ENCODE measurements around the gene TUBA1C. TPM values are rescaled to one million over a fixed set of nuclear protein-coding genes. Genes with fewer than 3 reads are reported as not detected.
A peak's percentile ranks its signal among the peaks of the same experiment; 100 is the strongest.

Gene TUBA1C
- total RNA-seq, 4 donors from 2014 or later, result 67.8 to 649 (median 241) TPM

DNA sequence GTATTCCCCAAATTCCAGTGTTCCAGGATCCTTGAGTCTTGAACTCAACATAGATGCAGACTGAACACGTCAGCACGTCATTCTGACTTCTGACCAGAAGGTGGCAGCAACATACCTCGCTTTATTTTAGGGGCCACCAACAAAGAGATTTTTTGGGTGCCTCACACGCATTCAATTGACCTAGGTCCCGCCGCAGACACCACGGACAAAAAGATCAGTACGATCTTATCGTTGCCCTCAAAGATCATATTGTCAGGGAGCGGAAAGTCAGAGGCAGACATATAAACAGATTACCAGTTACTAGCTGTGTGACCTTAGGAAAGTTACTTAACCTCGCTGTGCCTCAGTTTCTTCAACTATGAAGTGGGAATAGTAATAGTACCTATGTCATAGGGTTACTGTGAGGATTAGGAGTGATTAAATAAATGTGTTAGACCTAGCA is 23.6 kb downstream of the TUBA1C start:
- no peak for ATAC-seq (ENCODE audit: low FRiP score)
- peak; percentile 63 for DNase-seq (ENCODE audit: low spot score)
- TF ChIP-seq, protein P1, sequence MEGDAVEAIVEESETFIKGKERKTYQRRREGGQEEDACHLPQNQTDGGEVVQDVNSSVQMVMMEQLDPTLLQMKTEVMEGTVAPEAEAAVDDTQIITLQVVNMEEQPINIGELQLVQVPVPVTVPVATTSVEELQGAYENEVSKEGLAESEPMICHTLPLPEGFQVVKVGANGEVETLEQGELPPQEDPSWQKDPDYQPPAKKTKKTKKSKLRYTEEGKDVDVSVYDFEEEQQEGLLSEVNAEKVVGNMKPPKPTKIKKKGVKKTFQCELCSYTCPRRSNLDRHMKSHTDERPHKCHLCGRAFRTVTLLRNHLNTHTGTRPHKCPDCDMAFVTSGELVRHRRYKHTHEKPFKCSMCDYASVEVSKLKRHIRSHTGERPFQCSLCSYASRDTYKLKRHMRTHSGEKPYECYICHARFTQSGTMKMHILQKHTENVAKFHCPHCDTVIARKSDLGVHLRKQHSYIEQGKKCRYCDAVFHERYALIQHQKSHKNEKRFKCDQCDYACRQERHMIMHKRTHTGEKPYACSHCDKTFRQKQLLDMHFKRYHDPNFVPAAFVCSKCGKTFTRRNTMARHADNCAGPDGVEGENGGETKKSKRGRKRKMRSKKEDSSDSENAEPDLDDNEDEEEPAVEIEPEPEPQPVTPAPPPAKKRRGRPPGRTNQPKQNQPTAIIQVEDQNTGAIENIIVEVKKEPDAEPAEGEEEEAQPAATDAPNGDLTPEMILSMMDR (IDR thresholded peaks at IDR 0.05), result peak in 1 of 3 donors; percentile 54

DNA sequence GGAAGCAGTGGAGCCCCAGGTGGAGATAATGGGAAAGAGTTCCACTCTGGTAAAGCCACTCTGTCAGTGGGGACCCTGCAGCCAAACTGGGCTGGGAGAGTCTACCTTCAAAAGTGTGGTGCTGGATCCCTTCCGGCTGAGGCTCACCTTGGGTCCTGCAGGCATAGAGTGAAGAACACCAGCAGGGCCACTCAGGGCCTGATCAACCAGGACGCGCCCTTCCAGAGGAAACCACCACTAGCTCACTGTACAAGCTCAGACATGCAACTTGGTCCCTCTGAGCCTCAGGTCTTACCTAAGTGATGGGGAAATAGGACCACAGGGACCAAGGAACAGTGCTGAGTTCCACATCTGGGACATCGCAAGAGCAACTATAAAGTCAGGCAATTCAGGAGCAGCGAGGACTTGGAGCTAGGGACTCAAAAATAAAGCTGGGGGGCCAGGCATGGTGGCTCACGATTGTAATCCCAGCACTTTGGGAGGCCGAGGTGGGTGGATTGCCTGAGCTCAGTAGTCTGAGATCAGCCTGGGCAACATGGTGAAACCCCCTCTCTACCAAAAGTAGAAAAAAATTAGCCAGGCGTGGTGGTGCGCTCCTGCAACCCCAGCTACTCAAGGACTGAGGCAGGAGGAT is 24.2 kb downstream of the TUBA1C start:
- DNase-seq (ENCODE audit: low spot score) (no peak), ATAC-seq (ENCODE audit: low FRiP score) (no peak)
- TF ChIP-seq, protein P1 (IDR thresholded peaks at IDR 0.05), result no peak

DNA sequence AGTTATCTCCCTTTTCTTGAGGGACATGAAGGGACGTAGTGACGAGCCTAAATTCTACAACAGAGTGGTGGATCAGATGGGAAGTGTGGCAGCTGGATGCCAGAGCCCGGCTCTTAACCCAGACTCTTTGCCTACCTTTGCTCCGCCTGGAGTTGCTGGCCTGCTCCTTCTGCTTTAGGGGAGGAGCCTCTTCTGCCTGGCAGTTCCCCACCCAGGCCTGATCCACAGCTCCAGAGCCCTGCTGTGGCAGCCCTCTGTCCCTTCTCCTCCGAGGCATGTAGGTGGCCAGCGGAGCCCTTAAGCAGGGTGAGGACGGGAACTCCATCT is 27.8 kb downstream of the TUBA1C start:
- TF ChIP-seq, protein P1 (IDR thresholded peaks at IDR 0.05), result no peak
- DNase-seq (ENCODE audit: low spot score), result no peak
- peak; percentile 55 for ATAC-seq (ENCODE audit: low FRiP score)

DNA sequence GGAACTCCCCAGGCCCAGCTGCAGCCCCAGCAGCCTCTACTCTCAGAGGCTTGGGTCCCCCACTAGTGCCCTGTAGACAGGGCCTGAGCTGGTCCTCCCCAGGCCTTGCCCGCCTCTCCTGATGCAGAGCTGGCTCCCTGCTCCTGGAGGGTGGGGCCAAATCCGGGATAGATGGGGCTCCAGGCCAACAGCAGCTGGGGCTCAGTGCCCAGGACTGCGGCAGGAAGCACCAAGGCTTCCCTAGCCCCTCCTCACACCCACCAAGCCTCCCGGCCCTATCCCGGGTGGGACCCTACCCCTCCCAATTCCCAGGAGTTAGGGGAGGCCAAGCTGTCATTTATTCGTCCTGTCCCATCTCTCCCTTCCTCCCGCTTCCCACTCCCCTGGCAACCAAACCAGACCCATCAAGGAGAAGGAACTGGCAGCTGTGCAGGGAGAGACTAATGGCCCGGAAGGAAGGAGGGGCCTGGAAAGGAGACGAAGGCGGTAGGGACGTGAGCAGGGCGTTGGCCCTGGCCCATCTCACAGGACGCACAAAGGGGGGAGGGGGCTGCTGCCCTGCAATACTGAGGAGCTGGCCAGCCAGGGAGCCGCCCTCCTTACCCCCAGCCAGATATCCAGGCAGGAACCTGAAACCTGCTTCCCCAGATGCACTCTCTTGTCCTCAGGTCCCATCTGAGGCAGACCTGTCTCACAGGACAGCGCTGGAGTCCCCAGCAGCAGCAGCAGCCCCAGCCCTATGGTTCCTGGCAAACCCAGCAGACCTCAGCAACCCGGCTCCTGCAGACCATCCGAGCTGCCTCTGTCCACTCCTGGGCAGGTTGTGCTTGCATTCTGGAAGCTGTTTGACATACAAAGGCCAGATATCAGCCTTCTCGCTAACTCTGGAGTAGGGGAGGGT is 28.4 kb downstream of the TUBA1C start:
- DNase-seq (ENCODE audit: low spot score) (no peak), ATAC-seq (ENCODE audit: low FRiP score) (peak; percentile 71)
- TF ChIP-seq, protein P1 (IDR thresholded peaks at IDR 0.05), result no peak

DNA sequence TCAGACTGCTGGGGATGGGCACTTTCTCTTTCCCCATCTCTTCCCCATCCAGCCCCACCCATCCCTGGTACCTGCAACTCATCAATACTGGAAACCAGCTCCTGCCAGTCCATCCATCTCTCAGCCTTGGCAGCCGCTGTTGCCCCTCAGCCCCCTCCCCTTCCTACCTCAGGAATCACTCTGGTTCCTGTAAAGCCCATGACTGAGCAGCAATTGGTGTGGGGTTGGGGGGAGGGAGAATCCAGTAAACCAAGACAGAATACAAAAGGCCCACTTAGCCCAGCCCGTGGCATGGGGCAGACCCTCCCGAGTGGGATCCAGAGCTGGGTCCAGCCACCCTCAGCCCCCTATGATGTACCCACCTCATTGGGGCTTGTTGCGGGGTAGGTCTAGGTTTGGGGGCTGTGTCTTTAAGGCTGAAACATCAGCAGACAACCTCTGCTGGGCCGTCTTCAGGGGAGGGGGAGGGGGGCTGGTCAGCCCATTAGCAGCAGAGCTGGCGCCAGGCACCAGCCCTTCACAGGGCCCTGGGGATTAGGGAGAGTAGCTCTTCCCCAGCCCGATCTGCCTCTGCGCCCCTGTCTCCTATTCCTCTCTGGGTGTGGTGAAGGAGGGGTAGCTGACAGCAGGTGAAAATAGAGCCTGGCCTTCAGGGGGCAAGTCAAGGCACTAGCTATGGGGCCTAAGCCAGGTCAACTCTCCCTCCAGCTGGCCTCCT is 29.4 kb downstream of the TUBA1C start:
- DNase-seq (ENCODE audit: low spot score) (no peak), ATAC-seq (ENCODE audit: low FRiP score) (peak; percentile 16)
- TF ChIP-seq, protein P1 (IDR thresholded peaks at IDR 0.05), result no peak

DNA sequence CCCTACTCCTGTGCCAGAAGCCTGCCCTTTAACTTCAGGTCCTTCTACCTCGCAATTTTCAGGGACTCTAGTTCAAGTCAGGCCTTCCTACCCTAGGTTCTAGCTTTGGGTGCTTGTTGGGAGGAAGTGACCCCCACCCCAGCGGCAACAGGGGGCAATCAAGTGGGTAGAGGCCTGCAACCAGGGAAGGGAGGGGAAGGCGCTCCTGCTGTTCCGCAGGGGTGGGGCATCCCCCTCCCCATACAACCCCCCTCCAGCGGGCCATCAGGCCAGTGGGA is 29.9 kb downstream of the TUBA1C start:
- ATAC-seq (ENCODE audit: low FRiP score) (no peak), DNase-seq (ENCODE audit: low spot score) (no peak)
- TF ChIP-seq, protein P1 (IDR thresholded peaks at IDR 0.05), result no peak
